Transverse colon (tissue), 4 donors: ENCODE data around the gene POLG. TPM values are rescaled to one million over a fixed set of nuclear protein-coding genes. Genes with fewer than 3 reads are reported as not detected.

Experiments used
- DNase-seq: peaks from one replicate; pipeline ENCODE4 v3.0.0-alpha.2; 2019
- H3K27ac ChIP-seq, 4 donors: fragments of 200-600 bp; sonication (generic); 2 replicates each; pipeline ENCODE4 v1.5.1; 2016 to 2018; ENCODE audit warnings: inconsistent platforms in 4 of 4
- H3K27me3 ChIP-seq: fragments of 200-600 bp; sonication (generic); 2 replicates; pipeline ENCODE4 v1.5.1; 2017; ENCODE audit warnings: inconsistent platforms
- H3K36me3 ChIP-seq, 4 donors: fragments of 200-600 bp; sonication (generic); 2 replicates each; pipeline ENCODE4 v1.5.1; 2017 to 2019; ENCODE audit warnings: inconsistent platforms in 4 of 4
- H3K4me1 ChIP-seq, 4 donors: fragments of 200-600 bp; sonication (generic); 2 replicates each; pipeline ENCODE4 v1.5.1; 2017 to 2020; ENCODE audit warnings: inconsistent platforms in 4 of 4
- H3K4me3 ChIP-seq, 4 donors: fragments of 200-600 bp; sonication (generic); 1 replicate in 1 of 4; 2 replicates in 3 of 4; pipeline versions ENCODE4 v1.5.1 to v1.6.1; 2017 to 2019; ENCODE audit warnings: inconsistent platforms in 4 of 4
- H3K9me3 ChIP-seq, 2 donors: fragments of 200-600 bp; sonication (generic); 2 replicates each; pipeline ENCODE4 v1.5.1; 2017 to 2019; ENCODE audit warnings: inconsistent platforms in 2 of 2
- EP300 ChIP-seq: sonication (generic); formaldehyde crosslinking; IDR thresholded peaks from one replicate; pipeline ENCODE4 v1.6.1; 2017; ENCODE audit warnings: antibody characterized with exemption, low read depth
- POLR2A ChIP-seq: fragments of 450-650 bp; IDR thresholded peaks from one replicate; pipeline ENCODE4 v1.6.1; 2016; ENCODE audit warnings: antibody characterized with exemption, mild to moderate bottlenecking, moderate library complexity
- POLR2AphosphoS5 ChIP-seq, 3 donors: sonication (generic); formaldehyde crosslinking; IDR thresholded peaks; one replicate each; pipeline ENCODE4 v1.6.1; 2016; ENCODE audit warnings: antibody characterized with exemption in 3 of 3
- WGBS, 2 donors: methylation state at CpG; one replicate each; pipeline ENCODE4 v1.1.5; 2018; ENCODE audit warnings: low coverage in 1 of 2; 5-methylcytosine and 5-hydroxymethylcytosine counted together
- in situ Hi-C, 4 donors: fragments of 200-750 bp; cut with MboI; loops; one replicate each; pipeline versions ENCODE4 v1.15.0 to v1.15.1; 2017; ENCODE audit warnings: low sequenced_read_pairs in 3 of 4, low pct_ligation_motif_present in 1 of 4, low pct_unique_long_range_greater_than_20kb in 1 of 4
- intact Hi-C: fragments of 100-400 bp; cut with DNase I; formaldehyde crosslinking; loops from one replicate; pipeline ENCODE4 v1.15.1; 2023; ENCODE audit warnings: low total_unique reads
- total RNA-seq, 4 donors: library from RNA; depleted of rRNA; stranded (reverse); fragments of >200 nt; gene quantifications; one replicate each; pipeline ENCODE4 v1.1.0, GENCODE V29; 2016
- TF ChIP-seq, protein P1 (sequence below), 5 experiments: fragments of 200-600 bp in 3 of 5; fragments of 450-650 bp in 2 of 5; sonication (generic) in 3 of 5; IDR thresholded peaks; 1 replicate in 2 of 5; 2 replicates in 3 of 5; pipeline ENCODE4 v1.5.1; 2016 to 2017; ENCODE audit warnings: antibody characterized with exemption in 5 of 5, inconsistent platforms in 3 of 5, mild to moderate bottlenecking in 2 of 5, moderate library complexity in 1 of 5

POLG gene
- total RNA-seq, 4 donors from 2014 or later: 64.5 to 204 (median 114) TPM

DNA sequence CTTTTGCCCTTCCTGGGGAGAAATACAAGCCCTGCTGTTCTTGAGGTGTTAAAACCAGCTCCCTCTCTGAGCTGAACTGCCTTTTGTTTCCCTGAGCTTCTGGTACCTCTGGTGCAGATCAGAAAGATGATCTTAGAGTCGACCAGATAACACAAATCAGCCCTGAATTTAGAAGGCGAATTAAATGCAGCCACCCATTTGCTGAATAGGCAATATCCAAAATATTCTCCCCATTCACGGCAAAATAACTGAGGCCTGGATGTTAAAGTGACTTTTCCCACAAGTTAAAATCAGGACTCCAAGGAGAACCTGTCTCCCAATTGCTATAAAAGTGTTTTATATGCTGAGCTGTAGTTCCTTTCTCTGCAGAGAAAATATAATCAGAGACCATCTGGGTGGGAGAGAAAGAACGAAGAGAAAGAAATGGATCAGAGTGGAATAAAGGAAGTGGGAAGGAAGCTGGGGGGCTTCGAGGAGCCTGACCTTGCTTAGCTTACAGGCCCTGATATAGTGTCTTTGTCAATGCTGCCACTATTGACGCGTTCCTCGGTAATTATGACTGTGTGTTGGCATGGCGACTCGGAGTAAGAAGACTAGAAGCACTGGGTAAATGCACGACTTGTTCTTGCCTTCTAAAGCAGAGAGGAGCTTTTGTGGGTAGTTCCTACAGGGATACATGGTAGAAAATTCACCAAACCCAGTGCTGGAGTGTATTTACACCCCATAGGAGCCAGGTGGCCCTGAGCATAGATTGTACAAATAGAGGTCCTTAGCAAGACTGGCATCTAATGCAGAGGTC is 47.5 kb upstream of the POLG start:
- Histone ChIP-seq H3K4me3 (no peak overlapping the region), H3K9me3 (no peaks in the 10 kb centered on the region), H3K27ac (no peak overlapping the region), H3K36me3 (no peaks in the 10 kb centered on the region), H3K27me3 (peaks cover 64% of the 10 kb centered on the region), H3K4me1 (peaks cover 2 to 12% (median 10%) of the 10 kb centered on the region in 4 donors)
- no peak for TF ChIP-seq EP300
- TF ChIP-seq, protein P1, sequence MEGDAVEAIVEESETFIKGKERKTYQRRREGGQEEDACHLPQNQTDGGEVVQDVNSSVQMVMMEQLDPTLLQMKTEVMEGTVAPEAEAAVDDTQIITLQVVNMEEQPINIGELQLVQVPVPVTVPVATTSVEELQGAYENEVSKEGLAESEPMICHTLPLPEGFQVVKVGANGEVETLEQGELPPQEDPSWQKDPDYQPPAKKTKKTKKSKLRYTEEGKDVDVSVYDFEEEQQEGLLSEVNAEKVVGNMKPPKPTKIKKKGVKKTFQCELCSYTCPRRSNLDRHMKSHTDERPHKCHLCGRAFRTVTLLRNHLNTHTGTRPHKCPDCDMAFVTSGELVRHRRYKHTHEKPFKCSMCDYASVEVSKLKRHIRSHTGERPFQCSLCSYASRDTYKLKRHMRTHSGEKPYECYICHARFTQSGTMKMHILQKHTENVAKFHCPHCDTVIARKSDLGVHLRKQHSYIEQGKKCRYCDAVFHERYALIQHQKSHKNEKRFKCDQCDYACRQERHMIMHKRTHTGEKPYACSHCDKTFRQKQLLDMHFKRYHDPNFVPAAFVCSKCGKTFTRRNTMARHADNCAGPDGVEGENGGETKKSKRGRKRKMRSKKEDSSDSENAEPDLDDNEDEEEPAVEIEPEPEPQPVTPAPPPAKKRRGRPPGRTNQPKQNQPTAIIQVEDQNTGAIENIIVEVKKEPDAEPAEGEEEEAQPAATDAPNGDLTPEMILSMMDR (IDR thresholded peaks at IDR 0.05): no peak
- no peak for TF ChIP-seq POLR2AphosphoS5 (IDR thresholded peaks at IDR 0.05)
- no peak for TF ChIP-seq POLR2A
- intact Hi-C loops (no loop called here), in situ Hi-C loops (no loop called here)
- WGBS, 2 donors: 72 to 81% methylated on average over 4 to 11 of the region's 11 CpGs
- no peak for DNase-seq

DNA sequence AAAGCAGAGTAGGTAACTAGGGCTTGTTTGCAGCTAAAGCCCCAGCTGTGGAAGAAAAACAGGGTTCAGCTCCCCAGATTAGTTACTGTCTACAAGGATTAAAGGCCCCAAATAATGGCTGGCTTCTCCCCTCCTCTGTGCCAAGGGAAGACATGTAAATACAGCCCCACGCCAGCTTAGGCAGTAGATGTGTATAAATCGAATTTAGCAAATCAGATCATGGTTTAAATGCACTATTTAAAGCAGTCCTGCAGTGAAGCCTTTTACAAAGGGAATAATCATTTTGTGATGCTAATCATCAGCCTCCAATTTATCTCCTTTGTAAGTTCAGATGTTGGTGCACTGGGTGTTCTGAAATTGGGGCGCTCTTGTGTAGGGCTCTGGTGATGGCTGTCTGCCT is 46.7 kb upstream of the POLG start:
- peaks cover 71% of the 10 kb centered on the region for H3K27me3 ChIP-seq
- H3K27ac ChIP-seq: no peak overlapping the region
- no peaks in the 10 kb centered on the region for H3K9me3 ChIP-seq
- intact Hi-C loops (no loop called here), in situ Hi-C loops (no loop called here)
- TF ChIP-seq POLR2AphosphoS5 (IDR thresholded peaks at IDR 0.05) (no peak), EP300 (no peak), POLR2A (no peak)
- TF ChIP-seq, protein P1 (IDR thresholded peaks at IDR 0.05): no peak
- H3K4me3 ChIP-seq: no peak overlapping the region
- 78 to 81% methylated on average over 3 of the region's 3 CpGs for WGBS, 2 donors
- H3K36me3 ChIP-seq: no peaks in the 10 kb centered on the region
- DNase-seq: no peak
- H3K4me1 ChIP-seq: peaks cover 2 to 12% (median 10%) of the 10 kb centered on the region in 4 donors

DNA sequence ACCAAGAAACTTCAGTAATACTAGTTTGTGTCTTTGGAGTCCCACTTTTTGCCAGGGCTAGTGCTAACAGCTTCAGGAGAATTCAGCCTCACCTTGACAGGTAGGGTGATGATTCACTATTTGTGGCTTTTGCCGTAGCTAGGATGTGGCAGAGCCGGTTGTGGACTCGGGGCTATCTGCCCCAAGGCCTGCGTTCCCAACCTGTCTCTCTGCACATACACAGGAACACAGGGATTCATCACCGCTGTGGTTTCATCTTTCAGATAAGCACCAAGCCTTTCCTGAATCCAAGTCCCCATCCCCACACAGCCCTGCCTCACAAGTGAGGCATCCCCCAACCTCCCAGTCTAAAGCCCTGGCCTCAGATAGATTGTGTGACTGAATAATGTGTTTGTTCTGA is 45.2 kb upstream of the POLG start:
- WGBS, 2 donors: 74 to 76% methylated on average over 4 to 5 of the region's 5 CpGs
- peaks cover 2 to 12% (median 10%) of the 10 kb centered on the region in 4 donors for H3K4me1 ChIP-seq

DNA sequence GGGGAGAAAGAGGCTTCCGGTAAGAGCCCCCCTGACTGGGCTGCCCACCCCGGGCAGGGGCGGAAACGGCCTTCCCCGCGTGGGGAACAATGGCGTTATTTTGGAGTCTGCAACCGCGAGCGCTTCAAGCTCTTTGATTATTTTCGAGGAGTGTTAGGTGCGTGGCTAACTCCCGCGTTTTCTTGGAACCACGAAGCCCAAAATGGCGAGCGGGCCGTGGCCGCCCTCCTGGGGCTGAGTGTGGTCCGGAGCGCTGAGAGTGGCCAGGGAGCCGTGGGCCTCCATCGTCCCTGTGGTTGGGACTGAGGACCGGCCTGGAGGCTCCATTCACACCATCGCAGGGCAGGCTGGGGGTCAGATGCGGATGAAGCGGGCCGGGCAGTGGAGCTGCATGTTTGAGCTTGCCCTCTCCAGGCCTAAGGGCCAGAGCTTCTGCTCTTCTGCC is 44.6 kb upstream of the POLG start:
- no peaks in the 10 kb centered on the region for H3K36me3 ChIP-seq
- peaks cover 91% of the 10 kb centered on the region for H3K27me3 ChIP-seq
- no peak overlapping the region for H3K27ac ChIP-seq
- no peak for DNase-seq
- WGBS, 2 donors: 60 to 73% methylated on average over 1 to 28 of the region's 28 CpGs
- peaks cover 2 to 12% (median 10%) of the 10 kb centered on the region in 4 donors for H3K4me1 ChIP-seq
- peak overlapping the region in 2 of 4 donors; percentile 3 to 42 for H3K4me3 ChIP-seq
- intact Hi-C loops (no loop called here), in situ Hi-C loops (no loop called here)
- TF ChIP-seq, protein P1 (IDR thresholded peaks at IDR 0.05): no peak
- TF ChIP-seq EP300 (no peak), POLR2A (no peak), POLR2AphosphoS5 (IDR thresholded peaks at IDR 0.05) (no peak)
- no peaks in the 10 kb centered on the region for H3K9me3 ChIP-seq

More for the DNA sequence above, 45.2 kb upstream of the POLG start:
- H3K36me3 ChIP-seq: no peaks in the 10 kb centered on the region
- DNase-seq: no peak
- no peaks in the 10 kb centered on the region for H3K9me3 ChIP-seq
- no peak for TF ChIP-seq POLR2AphosphoS5 (IDR thresholded peaks at IDR 0.05)
- no peak for TF ChIP-seq POLR2A
- TF ChIP-seq, protein P1 (IDR thresholded peaks at IDR 0.05): no peak
- TF ChIP-seq EP300: no peak
- no peak overlapping the region for H3K27ac ChIP-seq
- H3K27me3 ChIP-seq: peaks cover 86% of the 10 kb centered on the region
- in situ Hi-C loops (no loop called here), intact Hi-C loops (no loop called here)
- H3K4me3 ChIP-seq: no peak overlapping the region
